ENCODE results near the gene CTNNBL1. TPM values are rescaled to one million over a fixed set of nuclear protein-coding genes. Genes with fewer than 3 reads are reported as not detected.

The CTNNBL1 gene
- total RNA-seq, 2 donors from 2014 or later: 8.6 to 17.4 TPM

- TF ChIP-seq CTCF (IDR thresholded peaks at IDR 0.05) (no peak), POLR2A (IDR thresholded peaks at IDR 0.05) (no peak)
- Histone ChIP-seq H3K4me1 (no peaks in the 10 kb centered on the region), H3K4me3 (no peak overlapping the region), H3K27me3 (no peaks in the 10 kb centered on the region), H3K27ac (no peak overlapping the region), H3K36me3 (replicated peaks in 1 of 2; ENCODE audit: insufficient read depth in 1 of 2, low read depth in 2 of 2) (no peaks in the 10 kb centered on the region), H3K9me3 (no peaks in the 10 kb centered on the region)
- intact Hi-C loops (cut with DNase I): no loop called here
- 92 to 95% methylated on average over 3 of the region's 3 CpGs for WGBS, 2 donors
- DNase-seq: no peak
- ATAC-seq: no peak
Observed at GRCh38 chr20:37827605-37828004, 133.8 kb downstream of the CTNNBL1 start.

GRCh38 chr20:37828684-37829083 lies 134.9 kb downstream of the CTNNBL1 start:
- Histone ChIP-seq H3K27me3 (no peaks in the 10 kb centered on the region), H3K4me3 (no peak overlapping the region), H3K4me1 (no peaks in the 10 kb centered on the region), H3K36me3 (replicated peaks in 1 of 2; ENCODE audit: insufficient read depth in 1 of 2, low read depth in 2 of 2) (no peaks in the 10 kb centered on the region), H3K9me3 (no peaks in the 10 kb centered on the region), H3K27ac (no peak overlapping the region)
- 59 to 67% methylated on average over 4 of the region's 4 CpGs for WGBS, 2 donors
- DNase-seq (no peak), ATAC-seq (no peak)
- TF ChIP-seq CTCF (IDR thresholded peaks at IDR 0.05): no peak
- intact Hi-C loops (cut with DNase I): no loop called here

- no peak overlapping the region for H3K27ac ChIP-seq
- DNase-seq: no peak
- intact Hi-C loops (cut with DNase I): no loop called here
- no peaks in the 10 kb centered on the region for H3K36me3 ChIP-seq (replicated peaks in 1 of 2; ENCODE audit: insufficient read depth in 1 of 2, low read depth in 2 of 2)
- no peaks in the 10 kb centered on the region for H3K4me1 ChIP-seq
- 78 to 86% methylated on average over 3 of the region's 3 CpGs for WGBS, 2 donors
- no peak for ATAC-seq
- TF ChIP-seq POLR2A (IDR thresholded peaks at IDR 0.05) (no peak), CTCF (IDR thresholded peaks at IDR 0.05) (no peak)
- no peaks in the 10 kb centered on the region for H3K9me3 ChIP-seq
- H3K4me3 ChIP-seq: no peak overlapping the region
- no peaks in the 10 kb centered on the region for H3K27me3 ChIP-seq
Observed at GRCh38 chr20:37829128-37829527, 135.3 kb downstream of the CTNNBL1 start.

- ATAC-seq: no peak
Observed at GRCh38 chr20:37833221-37833896, 139.5 kb downstream of the CTNNBL1 start.

More at GRCh38 chr20:37833221-37833896, 139.5 kb downstream of the CTNNBL1 start:
- intact Hi-C loops (cut with DNase I): no loop called here
- Histone ChIP-seq H3K27ac (no peak overlapping the region), H3K9me3 (no peaks in the 10 kb centered on the region), H3K36me3 (replicated peaks in 1 of 2; ENCODE audit: insufficient read depth in 1 of 2, low read depth in 2 of 2) (no peaks in the 10 kb centered on the region), H3K4me1 (no peaks in the 10 kb centered on the region), H3K4me3 (no peak overlapping the region), H3K27me3 (no peaks in the 10 kb centered on the region)
- TF ChIP-seq POLR2A (IDR thresholded peaks at IDR 0.05) (no peak), CTCF (IDR thresholded peaks at IDR 0.05) (no peak)
- WGBS, 2 donors: 78% methylated on average over 8 of the region's 8 CpGs
- no peak for DNase-seq
